ENCODE results near the gene UBXN10.

GRCh38 chr1:20195462-20195780 is 9.5 kb downstream of the UBXN10 start:
- TF ChIP-seq, protein P1, sequence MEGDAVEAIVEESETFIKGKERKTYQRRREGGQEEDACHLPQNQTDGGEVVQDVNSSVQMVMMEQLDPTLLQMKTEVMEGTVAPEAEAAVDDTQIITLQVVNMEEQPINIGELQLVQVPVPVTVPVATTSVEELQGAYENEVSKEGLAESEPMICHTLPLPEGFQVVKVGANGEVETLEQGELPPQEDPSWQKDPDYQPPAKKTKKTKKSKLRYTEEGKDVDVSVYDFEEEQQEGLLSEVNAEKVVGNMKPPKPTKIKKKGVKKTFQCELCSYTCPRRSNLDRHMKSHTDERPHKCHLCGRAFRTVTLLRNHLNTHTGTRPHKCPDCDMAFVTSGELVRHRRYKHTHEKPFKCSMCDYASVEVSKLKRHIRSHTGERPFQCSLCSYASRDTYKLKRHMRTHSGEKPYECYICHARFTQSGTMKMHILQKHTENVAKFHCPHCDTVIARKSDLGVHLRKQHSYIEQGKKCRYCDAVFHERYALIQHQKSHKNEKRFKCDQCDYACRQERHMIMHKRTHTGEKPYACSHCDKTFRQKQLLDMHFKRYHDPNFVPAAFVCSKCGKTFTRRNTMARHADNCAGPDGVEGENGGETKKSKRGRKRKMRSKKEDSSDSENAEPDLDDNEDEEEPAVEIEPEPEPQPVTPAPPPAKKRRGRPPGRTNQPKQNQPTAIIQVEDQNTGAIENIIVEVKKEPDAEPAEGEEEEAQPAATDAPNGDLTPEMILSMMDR (IDR thresholded peaks at IDR 0.05; ENCODE audit: insufficient read depth, low read depth, low read length): no peak
- TF ChIP-seq EZH2 (IDR thresholded peaks at IDR 0.05; ENCODE audit: insufficient read depth, low read length): no peak

All from astrocyte (in vitro differentiated cells and primary cell).